BE2C (cell line): ENCODE measurements around the gene DIO1.

Experiments used
- DNase-seq: peaks from one replicate; pipeline ENCODE4 v3.0.0-alpha.2; 2020
- H3K27me3 ChIP-seq: fragments of 250-450 bp; sonication (Bioruptor Pico); 2 replicates; pipeline ENCODE4 v1.5.1; 2020; ENCODE audit warnings: mild to moderate bottlenecking
- H3K36me3 ChIP-seq: fragments of 250-450 bp; sonication (Bioruptor Pico); 2 replicates; pipeline ENCODE4 v1.5.1; 2020; ENCODE audit warnings: mild to moderate bottlenecking
- H3K4me1 ChIP-seq: fragments of 250-450 bp; sonication (Bioruptor Pico); 2 replicates; pipeline ENCODE4 v1.5.1; 2020
- H3K4me3 ChIP-seq: 2 replicates; pipeline ENCODE4 v1.5.1; 2011; ENCODE audit warnings: low read depth, low read length
- H3K9me3 ChIP-seq: fragments of 250-450 bp; sonication (Bioruptor Pico); 2 replicates; pipeline ENCODE4 v1.5.1; 2020
- TF ChIP-seq, protein P1 (sequence below): IDR thresholded peaks from 2 replicates; pipeline ENCODE4 v1.5.1; 2012; ENCODE audit warnings: mild to moderate bottlenecking, low read depth, low read length

The DIO1 gene

GRCh38 chr1:53894644-53895043, 657 bp downstream of the DIO1 start:
- H3K4me1 ChIP-seq, result no peaks in the 10 kb centered on the region
- no peak for DNase-seq
- no peaks in the 10 kb centered on the region for H3K27me3 ChIP-seq
- TF ChIP-seq, protein P1, sequence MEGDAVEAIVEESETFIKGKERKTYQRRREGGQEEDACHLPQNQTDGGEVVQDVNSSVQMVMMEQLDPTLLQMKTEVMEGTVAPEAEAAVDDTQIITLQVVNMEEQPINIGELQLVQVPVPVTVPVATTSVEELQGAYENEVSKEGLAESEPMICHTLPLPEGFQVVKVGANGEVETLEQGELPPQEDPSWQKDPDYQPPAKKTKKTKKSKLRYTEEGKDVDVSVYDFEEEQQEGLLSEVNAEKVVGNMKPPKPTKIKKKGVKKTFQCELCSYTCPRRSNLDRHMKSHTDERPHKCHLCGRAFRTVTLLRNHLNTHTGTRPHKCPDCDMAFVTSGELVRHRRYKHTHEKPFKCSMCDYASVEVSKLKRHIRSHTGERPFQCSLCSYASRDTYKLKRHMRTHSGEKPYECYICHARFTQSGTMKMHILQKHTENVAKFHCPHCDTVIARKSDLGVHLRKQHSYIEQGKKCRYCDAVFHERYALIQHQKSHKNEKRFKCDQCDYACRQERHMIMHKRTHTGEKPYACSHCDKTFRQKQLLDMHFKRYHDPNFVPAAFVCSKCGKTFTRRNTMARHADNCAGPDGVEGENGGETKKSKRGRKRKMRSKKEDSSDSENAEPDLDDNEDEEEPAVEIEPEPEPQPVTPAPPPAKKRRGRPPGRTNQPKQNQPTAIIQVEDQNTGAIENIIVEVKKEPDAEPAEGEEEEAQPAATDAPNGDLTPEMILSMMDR, result no peak
- H3K36me3 ChIP-seq, result no peaks in the 10 kb centered on the region
- no peaks in the 10 kb centered on the region for H3K9me3 ChIP-seq
- no peak overlapping the region for H3K4me3 ChIP-seq

GRCh38 chr1:53895421-53895820, 1.4 kb downstream of the DIO1 start:
- Histone ChIP-seq H3K36me3 (no peaks in the 10 kb centered on the region), H3K27me3 (no peaks in the 10 kb centered on the region), H3K4me3 (no peak overlapping the region), H3K4me1 (no peaks in the 10 kb centered on the region), H3K9me3 (no peaks in the 10 kb centered on the region)
- no peak for DNase-seq
- TF ChIP-seq, protein P1, result no peak

- no peaks in the 10 kb centered on the region for H3K9me3 ChIP-seq
- no peaks in the 10 kb centered on the region for H3K27me3 ChIP-seq
- no peaks in the 10 kb centered on the region for H3K4me1 ChIP-seq
- TF ChIP-seq, protein P1, result no peak
- H3K4me3 ChIP-seq, result no peak overlapping the region
- H3K36me3 ChIP-seq, result no peaks in the 10 kb centered on the region
- DNase-seq, result no peak
These were observed 2.7 kb downstream of the DIO1 start for GRCh38 chr1:53896635-53897229.

- DNase-seq, result no peak
These were observed 5.2 kb downstream of the DIO1 start for GRCh38 chr1:53899206-53899628.

GRCh38 chr1:53899708-53900107, 5.7 kb downstream of the DIO1 start:
- Histone ChIP-seq H3K36me3 (no peaks in the 10 kb centered on the region), H3K27me3 (no peaks in the 10 kb centered on the region), H3K9me3 (no peaks in the 10 kb centered on the region), H3K4me1 (no peaks in the 10 kb centered on the region), H3K4me3 (no peak overlapping the region)
- no peak for DNase-seq
- TF ChIP-seq, protein P1, result no peak

More at GRCh38 chr1:53899206-53899628, 5.2 kb downstream of the DIO1 start:
- Histone ChIP-seq H3K4me1 (no peaks in the 10 kb centered on the region), H3K9me3 (no peaks in the 10 kb centered on the region), H3K27me3 (no peaks in the 10 kb centered on the region), H3K36me3 (no peaks in the 10 kb centered on the region), H3K4me3 (no peak overlapping the region)
- TF ChIP-seq, protein P1, result no peak

DNA sequence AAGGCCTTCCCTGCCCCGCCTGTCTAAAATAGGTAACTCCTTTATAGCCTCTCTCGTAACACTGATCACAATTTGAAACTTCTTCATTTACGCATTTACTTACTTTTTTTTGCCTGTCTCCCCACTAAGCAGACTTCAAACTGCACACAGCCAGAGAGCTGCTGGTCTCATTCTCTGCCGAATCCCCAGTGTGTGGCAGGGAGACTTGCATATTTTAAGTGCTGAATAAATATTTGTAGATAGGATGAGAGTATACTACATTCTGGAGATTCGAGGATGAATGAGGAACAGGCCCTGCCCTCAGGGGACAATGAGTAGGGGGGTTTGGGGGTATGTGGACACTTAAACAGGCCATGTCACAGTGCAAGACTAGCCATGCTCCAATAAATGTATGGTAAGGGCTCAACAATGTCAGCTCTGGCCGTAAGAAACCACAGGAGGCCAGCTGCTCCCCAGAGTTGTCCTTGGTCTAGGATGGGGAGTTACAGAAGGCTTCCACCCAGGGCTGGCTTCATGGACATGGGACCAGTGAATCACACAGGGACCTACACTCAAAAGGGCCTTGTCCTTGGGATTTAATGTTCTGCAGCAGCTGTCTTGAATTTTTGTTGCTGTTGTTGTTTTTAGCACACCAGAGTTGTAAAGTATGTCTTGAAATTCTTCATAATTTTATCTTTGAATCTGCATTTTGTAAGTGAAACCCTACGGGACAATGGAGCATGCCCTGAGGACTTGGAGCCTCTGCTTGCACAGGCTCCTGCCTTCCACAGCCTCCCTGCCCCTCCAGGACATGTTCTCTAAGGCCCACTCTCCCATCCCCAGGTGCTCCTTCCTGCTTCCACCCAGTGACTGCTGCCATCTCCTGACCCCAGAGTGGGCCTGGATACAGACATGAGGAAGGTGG, 8.5 kb downstream of the DIO1 start:
- no peak overlapping the region for H3K4me3 ChIP-seq
- DNase-seq, result no peak
- no peaks in the 10 kb centered on the region for H3K4me1 ChIP-seq
- H3K27me3 ChIP-seq, result no peaks in the 10 kb centered on the region
- H3K36me3 ChIP-seq, result no peaks in the 10 kb centered on the region
- no peaks in the 10 kb centered on the region for H3K9me3 ChIP-seq
- TF ChIP-seq, protein P1, result no peak
